A549 (cell line): Measurements from ENCODE around the gene CEBPE. TPM values are rescaled to one million over a fixed set of nuclear protein-coding genes. Genes with fewer than 3 reads are reported as not detected.

ENCODE experiments used
- ATAC-seq, 2 experiments: fragments of 200-7000 bp in 1 of 2; fragments of >200 bp in 1 of 2; cut with Nextera tagmentation in 1 of 2; cut with Tn5 transposase in 1 of 2; 3 replicates each; pipeline versions ENCODE4 v1.8.0 to v1.9.1; 2018 to 2020; ENCODE audit warnings: mild to moderate bottlenecking in 1 of 2, moderate library complexity in 1 of 2
- CTCF ChIA-PET: fragments of 300-600 bp; sonication (Branson Sonifier 250); formaldehyde crosslinking; extraction: SDS; loops from one replicate; lab custom pipeline; 2021; ENCODE audit warnings: antibody characterized with exemption, inconsistent platforms; lab: Yijun Ruan, JAX
- POLR2A ChIA-PET: fragments of 350-600 bp; formaldehyde crosslinking; extraction: SDS; loops from one replicate; lab custom pipeline; 2021; ENCODE audit warnings: antibody characterized with exemption, inconsistent platforms; lab: Yijun Ruan, JAX
- DNase-seq, 2 experiments: peaks; one replicate each; pipeline versions ENCODE4 v3.0.0 to v3.0.0-alpha.2; 2011 to 2016; ENCODE audit warnings: low read depth in 1 of 2, low spot score in 1 of 2
- FAIRE-seq: peaks from 2 replicates; lab custom pipeline; 2011; peaks lifted over from hg19 to GRCh38; lab: Jason Lieb, UNC
- H3K27ac ChIP-seq, 2 experiments: fragments of >200 bp; sonication (Bioruptor Twin); formaldehyde crosslinking; 3 replicates each; pipeline ENCODE4 v1.5.1; 2016 to 2017
- H3K4me1 ChIP-seq: fragments of >200 bp; sonication (Bioruptor Twin); formaldehyde crosslinking; 3 replicates; pipeline ENCODE4 v1.6.1; 2016
- H3K4me2 ChIP-seq: fragments of >200 bp; sonication (Bioruptor Twin); formaldehyde crosslinking; 3 replicates; pipeline ENCODE4 v1.6.1; 2016
- H3K4me3 ChIP-seq: fragments of >200 bp; sonication (Bioruptor Twin); formaldehyde crosslinking; 3 replicates; pipeline ENCODE4 v1.5.1; 2016
- H3K9me3 ChIP-seq: fragments of >200 bp; sonication (Bioruptor Twin); formaldehyde crosslinking; 3 replicates; pipeline ENCODE4 v1.6.1; 2016
- BCL3 ChIP-seq: fragments of >200 bp; sonication (Bioruptor Twin); formaldehyde crosslinking; IDR thresholded peaks from 3 replicates; pipeline ENCODE4 v1.6.1; 2016
- FOXS1 ChIP-seq: fragments of 250-450 bp; sonication (Bioruptor Pico); IDR thresholded peaks from 2 replicates; pipeline ENCODE4 v1.5.0; 2020; ENCODE audit warnings: mild to moderate bottlenecking, moderate library complexity
- HMGXB4 ChIP-seq: fragments of 250-450 bp; sonication (Bioruptor Pico); IDR thresholded peaks from 2 replicates; pipeline ENCODE4 v1.5.0; 2021; ENCODE audit warnings: mild to moderate bottlenecking, moderate library complexity, borderline replicate concordance
- HOXA7 ChIP-seq: fragments of 250-450 bp; sonication (Bioruptor Pico); IDR thresholded peaks from 2 replicates; pipeline ENCODE4 v1.5.0; 2020; ENCODE audit warnings: mild to moderate bottlenecking, moderate library complexity
- JUN ChIP-seq, 2 experiments: fragments of >200 bp; sonication (Bioruptor Twin); formaldehyde crosslinking; IDR thresholded peaks; 2 replicates in 1 of 2; 3 replicates in 1 of 2; pipeline ENCODE4 v1.6.1; 2016 to 2017
- KDM5A ChIP-seq: fragments of 200-600 bp; sonication (generic); IDR thresholded peaks from 2 replicates; pipeline ENCODE4 v1.6.1; 2016; ENCODE audit warnings: antibody characterized with exemption, mild to moderate bottlenecking
- MAFK ChIP-seq: fragments of 450-650 bp; IDR thresholded peaks from 2 replicates; pipeline ENCODE4 v1.6.1; 2014; ENCODE audit not compliant: partially characterized antibody
- MAX ChIP-seq: IDR thresholded peaks from 2 replicates; pipeline ENCODE4 v1.6.1; 2012
- MAZ ChIP-seq: fragments of 150-350 bp; IDR thresholded peaks from 2 replicates; pipeline ENCODE4 v1.6.1; 2014; ENCODE audit warnings: antibody characterized with exemption, low read depth, low read length, borderline replicate concordance
- POLR2A ChIP-seq: IDR thresholded peaks from 2 replicates; pipeline ENCODE4 v1.6.1; 2012; ENCODE audit warnings: mild to moderate bottlenecking, low read length
- POLR2AphosphoS2 ChIP-seq: conservative IDR thresholded peaks from 2 replicates; pipeline ENCODE4 v1.6.1; 2012; ENCODE audit warnings: low read length, improper control_type of control experiment, inconsistent platforms
- RAD21 ChIP-seq, 2 experiments: fragments of >200 bp in 1 of 2; sonication (Bioruptor Twin) in 1 of 2; formaldehyde crosslinking in 1 of 2; IDR thresholded peaks in 1 of 2; conservative IDR thresholded peaks in 1 of 2; 2 replicates in 1 of 2; 3 replicates in 1 of 2; pipeline ENCODE4 v1.6.1; 2012 to 2018; ENCODE audit warnings: inconsistent platforms in 1 of 2
- RARB ChIP-seq: fragments of 250-450 bp; sonication (Bioruptor Pico); IDR thresholded peaks from 2 replicates; pipeline ENCODE4 v1.8.0; 2021; ENCODE audit warnings: mild to moderate bottlenecking, moderate library complexity
- RNF2 ChIP-seq: fragments of 200-600 bp; sonication (generic); IDR thresholded peaks from 2 replicates; pipeline ENCODE4 v1.6.1; 2016; ENCODE audit warnings: low read depth, mild to moderate bottlenecking, antibody characterized with exemption, moderate library complexity, borderline replicate concordance
- SMC3 ChIP-seq: fragments of >200 bp; sonication (Bioruptor Twin); formaldehyde crosslinking; IDR thresholded peaks from 3 replicates; pipeline ENCODE4 v1.6.1; 2018; ENCODE audit warnings: inconsistent platforms
- SREBF2 ChIP-seq: fragments of 450-650 bp; IDR thresholded peaks from 2 replicates; pipeline ENCODE4 v1.6.1; 2014; ENCODE audit warnings: mild to moderate bottlenecking, moderate library complexity
- TP53 ChIP-seq: fragments of 250-450 bp; sonication (Bioruptor Pico); IDR thresholded peaks from 2 replicates; pipeline ENCODE4 v1.5.0; 2021; ENCODE audit warnings: mild to moderate bottlenecking, moderate library complexity
- WGBS: methylation state at CpG from one replicate; pipeline ENCODE4 v1.1.6; 2017; ENCODE audit errors: missing lambda C conversion rate; 5-methylcytosine and 5-hydroxymethylcytosine counted together
- polyA plus RNA-seq, 4 experiments: library from polyadenylated mRNA; depleted of rRNA in 3 of 4; stranded (reverse); fragments of >200 nt; fragmentation: RNase III in 1 of 4; extraction: RNeasy Plus Mini Kit Qiagen cat#74134 plus additional on column Dnase treatment in 1 of 4; gene quantifications; 2 replicates in 3 of 4; 3 replicates in 1 of 4; pipeline ENCODE4 v1.2.3, GENCODE V29; 2011 to 2017
- TF ChIP-seq, protein P1 (sequence below): IDR thresholded peaks from 2 replicates; pipeline ENCODE4 v1.6.1; 2012
- TF ChIP-seq, protein P2 (sequence below): fragments of 200-600 bp; sonication (generic); IDR thresholded peaks from 2 replicates; pipeline ENCODE4 v1.6.1; 2016; ENCODE audit warnings: antibody characterized with exemption, mild to moderate bottlenecking, moderate library complexity
- TF ChIP-seq, protein P3 (sequence below): IDR thresholded peaks from 2 replicates; pipeline ENCODE4 v1.6.1; 2012; ENCODE audit warnings: low read depth, borderline replicate concordance

The CEBPE gene
- polyA plus RNA-seq, 2 of the 4 experiments (the other 2 are of a cell fraction): 0.05 TPM; not detected in 1

DNA sequence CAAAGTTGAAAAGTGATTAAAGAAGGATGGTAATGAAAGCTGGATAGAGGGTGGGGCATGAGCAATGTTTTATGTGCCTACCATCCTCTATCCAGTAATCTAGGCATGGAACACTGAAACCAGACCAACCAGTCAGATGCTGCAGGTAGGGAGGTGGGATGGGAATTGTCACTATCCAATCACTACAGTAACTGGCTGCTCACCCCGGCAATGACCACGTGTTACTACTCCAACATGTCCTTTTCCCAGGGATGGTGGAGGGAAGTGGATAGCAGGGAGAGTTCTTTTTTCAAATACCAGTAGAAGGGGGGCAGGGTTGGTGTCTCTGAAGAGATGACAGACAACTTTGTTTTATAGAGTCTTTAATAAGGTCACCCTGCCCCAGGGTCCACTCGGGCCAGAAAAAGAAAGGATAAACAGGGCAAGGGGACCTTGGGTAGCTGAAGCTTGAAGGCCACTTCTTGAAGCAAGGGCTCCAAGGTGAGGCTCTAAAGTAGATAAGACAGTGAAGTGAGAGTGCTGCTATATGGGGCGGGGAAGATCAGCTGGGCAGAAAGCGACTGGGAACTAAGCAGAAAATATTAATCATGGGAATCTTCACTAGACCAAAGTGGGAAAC is 47.0 kb downstream of the CEBPE start:
- H3K4me1 ChIP-seq: peaks cover 37% of the 10 kb centered on the region

GRCh38 chr14:23071244-23071920 is 47.7 kb downstream of the CEBPE start:
- DNase-seq (peak; percentile 91 to 96), FAIRE-seq (no peak), ATAC-seq (peak; percentile 94)
- WGBS: 3% methylated on average over 14 of the region's 14 CpGs
- TF ChIP-seq SREBF2 (no peak), POLR2AphosphoS2 (peak; percentile 79; the same call in 1 of the 2 replicates), JUN (IDR thresholded peaks at IDR 0.05) (peak; percentile 74 to 85; a peak in 3 of 5 replicates), MAFK (peak; percentile 18), MAZ (0 out of 2 replicates have a peak, but pooled peaks have one; percentile 23), RARB (no peak), KDM5A (peak; percentile 92), BCL3 (peak; percentile 75; the same call in 2 of the 3 replicates), POLR2A (peak; percentile 85), MAX (peak; percentile 48; the same call in 1 of the 2 replicates)
- TF ChIP-seq, protein P1, sequence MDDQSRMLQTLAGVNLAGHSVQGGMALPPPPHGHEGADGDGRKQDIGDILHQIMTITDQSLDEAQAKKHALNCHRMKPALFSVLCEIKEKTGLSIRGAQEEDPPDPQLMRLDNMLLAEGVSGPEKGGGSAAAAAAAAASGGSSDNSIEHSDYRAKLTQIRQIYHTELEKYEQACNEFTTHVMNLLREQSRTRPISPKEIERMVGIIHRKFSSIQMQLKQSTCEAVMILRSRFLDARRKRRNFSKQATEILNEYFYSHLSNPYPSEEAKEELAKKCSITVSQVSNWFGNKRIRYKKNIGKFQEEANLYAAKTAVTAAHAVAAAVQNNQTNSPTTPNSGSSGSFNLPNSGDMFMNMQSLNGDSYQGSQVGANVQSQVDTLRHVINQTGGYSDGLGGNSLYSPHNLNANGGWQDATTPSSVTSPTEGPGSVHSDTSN: no peak
- TF ChIP-seq, protein P2, sequence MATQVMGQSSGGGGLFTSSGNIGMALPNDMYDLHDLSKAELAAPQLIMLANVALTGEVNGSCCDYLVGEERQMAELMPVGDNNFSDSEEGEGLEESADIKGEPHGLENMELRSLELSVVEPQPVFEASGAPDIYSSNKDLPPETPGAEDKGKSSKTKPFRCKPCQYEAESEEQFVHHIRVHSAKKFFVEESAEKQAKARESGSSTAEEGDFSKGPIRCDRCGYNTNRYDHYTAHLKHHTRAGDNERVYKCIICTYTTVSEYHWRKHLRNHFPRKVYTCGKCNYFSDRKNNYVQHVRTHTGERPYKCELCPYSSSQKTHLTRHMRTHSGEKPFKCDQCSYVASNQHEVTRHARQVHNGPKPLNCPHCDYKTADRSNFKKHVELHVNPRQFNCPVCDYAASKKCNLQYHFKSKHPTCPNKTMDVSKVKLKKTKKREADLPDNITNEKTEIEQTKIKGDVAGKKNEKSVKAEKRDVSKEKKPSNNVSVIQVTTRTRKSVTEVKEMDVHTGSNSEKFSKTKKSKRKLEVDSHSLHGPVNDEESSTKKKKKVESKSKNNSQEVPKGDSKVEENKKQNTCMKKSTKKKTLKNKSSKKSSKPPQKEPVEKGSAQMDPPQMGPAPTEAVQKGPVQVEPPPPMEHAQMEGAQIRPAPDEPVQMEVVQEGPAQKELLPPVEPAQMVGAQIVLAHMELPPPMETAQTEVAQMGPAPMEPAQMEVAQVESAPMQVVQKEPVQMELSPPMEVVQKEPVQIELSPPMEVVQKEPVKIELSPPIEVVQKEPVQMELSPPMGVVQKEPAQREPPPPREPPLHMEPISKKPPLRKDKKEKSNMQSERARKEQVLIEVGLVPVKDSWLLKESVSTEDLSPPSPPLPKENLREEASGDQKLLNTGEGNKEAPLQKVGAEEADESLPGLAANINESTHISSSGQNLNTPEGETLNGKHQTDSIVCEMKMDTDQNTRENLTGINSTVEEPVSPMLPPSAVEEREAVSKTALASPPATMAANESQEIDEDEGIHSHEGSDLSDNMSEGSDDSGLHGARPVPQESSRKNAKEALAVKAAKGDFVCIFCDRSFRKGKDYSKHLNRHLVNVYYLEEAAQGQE: no peak
- ChIA-PET POLR2A (interaction anchor here (0.5 to 3.7 kb wide), 8 partner anchors 9 to 230 kb away, joined by 3 to 36 read pairs (median 6); partner anchors contain the start of genes ACIN1, C14orf119, PPP1R3E and PRMT5), CTCF (interaction anchor here (0.6 to 4.3 kb wide), 19 partner anchors 8 to 144 kb away, joined by 3 to 24 read pairs (median 5); partner anchors contain the start of genes ACIN1, C14orf119 and CDH24)
- H3K9me3 ChIP-seq: no peaks in the 10 kb centered on the region
- peak overlapping the region; percentile 69 for H3K4me3 ChIP-seq
- peak overlapping the region; percentile 84 to 92 for H3K27ac ChIP-seq
- peak overlapping the region; percentile 97 for H3K4me2 ChIP-seq
- H3K4me1 ChIP-seq: peaks cover 32% of the 10 kb centered on the region

More for the DNA sequence above, 47.0 kb downstream of the CEBPE start:
- ATAC-seq (peak; percentile 13 to 25; a peak in 3 of 6 replicates), FAIRE-seq (no peak), DNase-seq (no peak)
- CTCF ChIA-PET: interaction anchor here (0.9 to 4.3 kb wide), 15 partner anchors 8 to 115 kb away, joined by 3 to 24 read pairs (median 11); partner anchors contain the start of genes ACIN1, C14orf119 and CDH24
- Histone ChIP-seq H3K9me3 (no peaks in the 10 kb centered on the region), H3K4me3 (peak overlapping the region; percentile 69; the same call in 2 of the 3 replicates), H3K27ac (peak overlapping the region; percentile 84 to 92), H3K4me2 (peak overlapping the region; percentile 97)
- no peak for TF ChIP-seq HMGXB4 (CRISPR knock-in tag)
- TF ChIP-seq MAX: no peak
- TF ChIP-seq RNF2: no peak
- TF ChIP-seq SMC3: no peak
- TF ChIP-seq FOXS1 (CRISPR knock-in tag): no peak
- TF ChIP-seq TP53 (CRISPR knock-in tag): no peak
- no peak for TF ChIP-seq RAD21 (conservative IDR thresholded peaks at IDR 0.05 in 1 of 2, IDR thresholded peaks at IDR 0.05 in 1 of 2)
- TF ChIP-seq JUN (IDR thresholded peaks at IDR 0.05): no peak
- TF ChIP-seq HOXA7 (CRISPR knock-in tag): no peak
- TF ChIP-seq, protein P3, sequence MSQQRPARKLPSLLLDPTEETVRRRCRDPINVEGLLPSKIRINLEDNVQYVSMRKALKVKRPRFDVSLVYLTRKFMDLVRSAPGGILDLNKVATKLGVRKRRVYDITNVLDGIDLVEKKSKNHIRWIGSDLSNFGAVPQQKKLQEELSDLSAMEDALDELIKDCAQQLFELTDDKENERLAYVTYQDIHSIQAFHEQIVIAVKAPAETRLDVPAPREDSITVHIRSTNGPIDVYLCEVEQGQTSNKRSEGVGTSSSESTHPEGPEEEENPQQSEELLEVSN: no peak
- 53% methylated on average over 5 of the region's 5 CpGs for WGBS
- POLR2A ChIA-PET: interaction anchor here (0.5 to 3.7 kb wide), 8 partner anchors 10 to 230 kb away, joined by 3 to 36 read pairs (median 6); partner anchors contain the start of genes ACIN1, C14orf119, PPP1R3E and PRMT5
